A673 (cell line): Measurements from ENCODE around the gene CCDC158. TPM values are rescaled to one million over a fixed set of nuclear protein-coding genes. Genes with fewer than 3 reads are reported as not detected.

Source experiments
- BruUV-seq: library from RNA; stranded (reverse); fragments of 400-500 nt; replicated peaks from 2 replicates; lab custom pipeline; 2021; lab: Mats Ljungman, UMichigan
- CTCF ChIA-PET: fragments of 300-600 bp; sonication (Branson Sonifier 250); formaldehyde crosslinking; loops from one replicate; lab custom pipeline; 2022; ENCODE audit warnings: antibody characterized with exemption; lab: Charles Lee
- POLR2A ChIA-PET: fragments of 300-600 bp; sonication (Branson Sonifier 250); formaldehyde crosslinking; loops from one replicate; lab custom pipeline; 2022; ENCODE audit warnings: antibody characterized with exemption; ENCODE audit not compliant: low non-redundant PET; lab: Charles Lee
- DNase-seq: peaks from one replicate; pipeline ENCODE4 v3.0.0-alpha.2; 2015; ENCODE audit warnings: low spot score
- H3K27ac ChIP-seq: fragments of 200-600 bp; sonication (generic); 2 replicates; pipeline ENCODE4 v1.5.1; 2016; ENCODE audit warnings: mixed run types, low read depth, mild to moderate bottlenecking, mixed read lengths, antibody characterized with exemption, low read length; ENCODE audit not compliant: poor library complexity, severe bottlenecking
- H3K27me3 ChIP-seq: fragments of 200-600 bp; sonication (generic); replicated peaks from 2 replicates; pipeline ENCODE4 v1.6.1; 2017; ENCODE audit warnings: mixed run types, low read depth, mild to moderate bottlenecking, mixed read lengths, antibody characterized with exemption, low read length; ENCODE audit not compliant: insufficient read depth, poor library complexity
- H3K36me3 ChIP-seq: fragments of 200-600 bp; sonication (generic); 2 replicates; pipeline ENCODE4 v1.6.1; 2016; ENCODE audit warnings: mixed run types, mild to moderate bottlenecking, mixed read lengths, antibody characterized with exemption, low read length; ENCODE audit not compliant: insufficient read depth, poor library complexity, severe bottlenecking
- H3K4me1 ChIP-seq: fragments of 200-600 bp; sonication (generic); 2 replicates; pipeline ENCODE4 v1.6.1; 2017; ENCODE audit warnings: mixed run types, mild to moderate bottlenecking, mixed read lengths, antibody characterized with exemption, low read length; ENCODE audit not compliant: insufficient read depth, poor library complexity, severe bottlenecking
- H3K4me3 ChIP-seq: fragments of 200-600 bp; sonication (generic); 2 replicates; pipeline ENCODE4 v1.5.1; 2016; ENCODE audit warnings: low read depth, mixed run types, mild to moderate bottlenecking, mixed read lengths, low read length; ENCODE audit not compliant: poor library complexity, severe bottlenecking
- H3K9me3 ChIP-seq: fragments of 200-600 bp; sonication (generic); 2 replicates; pipeline ENCODE4 v1.6.1; 2016; ENCODE audit warnings: mixed run types, low read depth, mild to moderate bottlenecking, mixed read lengths, antibody characterized with exemption, low read length; ENCODE audit not compliant: poor library complexity, severe bottlenecking
- EZH2 ChIP-seq: fragments of 200-600 bp; sonication (generic); IDR thresholded peaks from 2 replicates; pipeline ENCODE4 v1.6.1; 2017; ENCODE audit warnings: borderline replicate concordance, low read depth, mild to moderate bottlenecking, mixed read lengths, antibody characterized with exemption, low read length; ENCODE audit not compliant: poor library complexity, severe bottlenecking
- intact Hi-C: fragments of 100-400 bp; cut with micrococcal nuclease; formaldehyde crosslinking; loops from one replicate; pipeline ENCODE4 v1.10.0; 2022; ENCODE audit not compliant: unreplicated experiment
- total RNA-seq: library from RNA; stranded (reverse); gene quantifications from 2 replicates; pipeline ENCODE4 v1.2.3, GENCODE V29; 2021
- TF ChIP-seq, protein P1 (sequence below): fragments of 300-800, 200-600 bp; sonication (generic); conservative IDR thresholded peaks from 2 replicates; pipeline ENCODE4 v1.5.1; 2017; ENCODE audit warnings: low read depth, mild to moderate bottlenecking, antibody characterized with exemption, low read length, moderate library complexity, mixed read lengths

Gene CCDC158
- total RNA-seq, 1 experiment from 2014 or later: not detected

- peaks cover 3% of the 10 kb centered on the region for H3K9me3 ChIP-seq
- TF ChIP-seq, protein P1, sequence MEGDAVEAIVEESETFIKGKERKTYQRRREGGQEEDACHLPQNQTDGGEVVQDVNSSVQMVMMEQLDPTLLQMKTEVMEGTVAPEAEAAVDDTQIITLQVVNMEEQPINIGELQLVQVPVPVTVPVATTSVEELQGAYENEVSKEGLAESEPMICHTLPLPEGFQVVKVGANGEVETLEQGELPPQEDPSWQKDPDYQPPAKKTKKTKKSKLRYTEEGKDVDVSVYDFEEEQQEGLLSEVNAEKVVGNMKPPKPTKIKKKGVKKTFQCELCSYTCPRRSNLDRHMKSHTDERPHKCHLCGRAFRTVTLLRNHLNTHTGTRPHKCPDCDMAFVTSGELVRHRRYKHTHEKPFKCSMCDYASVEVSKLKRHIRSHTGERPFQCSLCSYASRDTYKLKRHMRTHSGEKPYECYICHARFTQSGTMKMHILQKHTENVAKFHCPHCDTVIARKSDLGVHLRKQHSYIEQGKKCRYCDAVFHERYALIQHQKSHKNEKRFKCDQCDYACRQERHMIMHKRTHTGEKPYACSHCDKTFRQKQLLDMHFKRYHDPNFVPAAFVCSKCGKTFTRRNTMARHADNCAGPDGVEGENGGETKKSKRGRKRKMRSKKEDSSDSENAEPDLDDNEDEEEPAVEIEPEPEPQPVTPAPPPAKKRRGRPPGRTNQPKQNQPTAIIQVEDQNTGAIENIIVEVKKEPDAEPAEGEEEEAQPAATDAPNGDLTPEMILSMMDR: no peak
- no peak for TF ChIP-seq EZH2
- no peaks in the 10 kb centered on the region for H3K36me3 ChIP-seq
- no peak for DNase-seq
- ChIA-PET CTCF (no interaction called here), POLR2A (no interaction called here)
- no peak overlapping the region for H3K4me3 ChIP-seq
- BruUV-seq: no TSS peak
- H3K27me3 ChIP-seq: no peaks in the 10 kb centered on the region
- H3K4me1 ChIP-seq: no peaks in the 10 kb centered on the region
- H3K27ac ChIP-seq: no peak overlapping the region
- intact Hi-C loops: no loop called here
Measured at GRCh38 chr4:76313547-76313946, 107.4 kb downstream of the CCDC158 start.

- no peak overlapping the region for H3K27ac ChIP-seq
- ChIA-PET POLR2A (no interaction called here), CTCF (no interaction called here)
- intact Hi-C loops: no loop called here
- no TSS peak for BruUV-seq
- peaks cover 3% of the 10 kb centered on the region for H3K9me3 ChIP-seq
- H3K4me3 ChIP-seq: no peak overlapping the region
- no peaks in the 10 kb centered on the region for H3K27me3 ChIP-seq
- no peaks in the 10 kb centered on the region for H3K36me3 ChIP-seq
- no peaks in the 10 kb centered on the region for H3K4me1 ChIP-seq
- no peak for DNase-seq
- no peak for TF ChIP-seq EZH2
- TF ChIP-seq, protein P1: no peak
Measured at GRCh38 chr4:76312457-76312856, 108.5 kb downstream of the CCDC158 start.

DNA sequence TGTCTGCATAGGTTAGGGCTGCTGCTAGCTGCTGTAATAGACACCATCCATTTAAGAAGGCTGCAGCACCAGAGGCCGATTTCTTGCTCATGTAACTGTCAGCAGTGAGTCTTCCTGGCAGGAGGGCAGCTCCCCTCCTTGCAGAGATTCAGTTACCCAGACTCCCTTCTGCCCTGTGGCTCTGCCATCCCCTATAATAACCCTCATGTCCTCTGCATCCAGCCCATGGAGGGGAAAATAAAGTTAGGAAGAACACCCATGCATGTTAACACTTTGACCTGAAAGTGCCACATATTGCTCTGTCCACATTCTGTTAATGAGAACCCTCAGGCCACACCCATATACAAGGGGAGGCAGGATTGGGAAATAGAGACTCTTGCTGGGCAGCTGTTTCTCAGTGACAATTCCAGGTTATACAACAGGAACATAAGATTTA lies 109.0 kb downstream of the CCDC158 start:
- no TSS peak for BruUV-seq
- Histone ChIP-seq H3K27me3 (peaks cover 1% of the 10 kb centered on the region), H3K27ac (no peak overlapping the region), H3K9me3 (peaks cover 3% of the 10 kb centered on the region), H3K36me3 (no peaks in the 10 kb centered on the region), H3K4me1 (no peaks in the 10 kb centered on the region), H3K4me3 (no peak overlapping the region)
- TF ChIP-seq EZH2: no peak
- TF ChIP-seq, protein P1: no peak
- intact Hi-C loops: no loop called here
- CTCF ChIA-PET: no interaction called here
- POLR2A ChIA-PET: no interaction called here
- no peak for DNase-seq
